BJ (cell line): Measurements from ENCODE around the gene MED13. TPM values are rescaled to one million over a fixed set of nuclear protein-coding genes. Genes with fewer than 3 reads are reported as not detected.

Experiments
- CTCF ChIA-PET: fragments of 350-600 bp; formaldehyde crosslinking; extraction: SDS; loops from one replicate; lab custom pipeline; 2021; ENCODE audit warnings: antibody characterized with exemption, inconsistent platforms; lab: Yijun Ruan, JAX
- POLR2A ChIA-PET: fragments of 300-600 bp; sonication (Branson Sonifier 250); formaldehyde crosslinking; extraction: SDS; loops from one replicate; lab custom pipeline; 2021; ENCODE audit warnings: antibody characterized with exemption; lab: Charles Lee
- DNase-seq: peaks from one replicate; pipeline ENCODE4 v3.0.0-alpha.2; 2011; ENCODE audit warnings: low read depth
- H3K27me3 ChIP-seq: 2 replicates; pipeline ENCODE4 v1.6.0; 2011; ENCODE audit warnings: low read length; ENCODE audit not compliant: control insufficient read depth, insufficient read depth
- H3K36me3 ChIP-seq: 2 replicates; pipeline ENCODE4 v1.5.1; 2011; ENCODE audit warnings: low read length; ENCODE audit not compliant: control insufficient read depth, insufficient read depth
- H3K4me3 ChIP-seq: 2 replicates; pipeline ENCODE4 v1.5.1; 2011; ENCODE audit warnings: low read depth, mild to moderate bottlenecking, control low read depth, low read length
- CTCF ChIP-seq: IDR thresholded peaks from 2 replicates; pipeline ENCODE4 v1.5.1; 2011; ENCODE audit warnings: low read depth, mild to moderate bottlenecking, control low read depth, inconsistent platforms, low read length, moderate library complexity; ENCODE audit not compliant: insufficient read depth
- polyA plus RNA-seq: library from polyadenylated mRNA; depleted of rRNA; stranded (reverse); fragments of >200 nt; gene quantifications from 2 replicates; pipeline ENCODE4 v1.2.3, GENCODE V29; 2011

The MED13 gene
- polyA plus RNA-seq, 1 experiment, result 18.4 TPM

GRCh38 chr17:61908292-61909037 is 156.6 kb downstream of the MED13 start:
- peaks cover 2% of the 10 kb centered on the region for H3K36me3 ChIP-seq
- CTCF ChIA-PET, result interaction anchor here (1.2 kb wide), 1 partner anchor 201 kb away, joined by 4 read pairs; no protein-coding TSS in a partner anchor
- DNase-seq, result no peak
- H3K4me3 ChIP-seq, result no peak overlapping the region
- POLR2A ChIA-PET, result no interaction called here
- no peak for TF ChIP-seq CTCF
- no peaks in the 10 kb centered on the region for H3K27me3 ChIP-seq

DNA sequence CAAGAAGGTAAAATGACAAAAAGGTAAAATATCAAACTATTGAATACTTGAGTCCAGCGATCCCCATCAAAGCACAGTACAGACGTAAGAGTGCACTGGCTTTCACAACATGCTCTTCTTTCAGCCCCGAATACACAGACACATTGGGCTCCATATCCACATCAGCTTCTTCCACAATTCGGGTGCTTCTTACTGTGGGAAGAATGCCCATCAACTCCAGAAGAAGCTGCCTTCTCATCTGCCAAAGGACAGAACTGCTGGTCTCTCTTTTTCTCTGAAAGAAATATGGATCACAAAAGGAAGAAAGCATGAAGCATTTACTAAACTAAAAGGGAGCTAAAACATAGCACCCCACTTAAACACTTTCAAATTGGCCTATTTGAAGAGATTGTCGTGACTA is 157.7 kb downstream of the MED13 start:
- CTCF ChIA-PET, result no interaction called here
- DNase-seq, result no peak
- Histone ChIP-seq H3K4me3 (no peak overlapping the region), H3K27me3 (no peaks in the 10 kb centered on the region), H3K36me3 (peaks cover 2% of the 10 kb centered on the region)
- no peak for TF ChIP-seq CTCF
- POLR2A ChIA-PET, result no interaction called here

DNA sequence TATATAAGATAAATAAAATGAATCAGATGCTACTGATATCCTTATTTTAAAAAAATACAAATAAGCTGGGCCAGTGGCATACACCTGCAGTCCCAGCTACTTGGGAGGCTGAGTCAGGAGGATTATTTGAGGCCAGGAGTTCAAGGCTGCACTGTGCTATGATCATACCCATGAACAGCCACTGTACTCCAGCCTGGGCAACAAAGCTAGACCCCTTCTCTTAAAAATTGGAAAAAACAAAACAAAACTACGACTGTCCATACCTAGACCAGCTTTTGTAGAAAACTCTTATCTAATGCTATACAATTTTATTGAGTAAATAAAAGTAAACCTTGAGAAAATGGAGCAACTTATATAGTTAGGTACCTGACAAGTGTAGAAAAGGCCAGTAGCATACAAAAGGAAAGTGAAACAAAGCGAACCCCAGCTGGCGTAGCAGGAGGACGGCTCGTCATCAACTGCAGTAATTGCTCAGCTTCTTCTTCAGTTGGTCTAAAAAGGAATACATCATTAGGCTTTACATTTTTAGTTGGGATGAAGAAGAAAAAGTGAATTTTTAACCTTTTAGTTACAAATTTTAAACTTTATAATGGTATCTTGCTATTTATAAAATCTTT is 160.9 kb downstream of the MED13 start:
- ChIA-PET CTCF (interaction anchor here (0.8 kb wide), 1 partner anchor 16 kb away, joined by 3 read pairs; no protein-coding TSS in a partner anchor), POLR2A (no interaction called here)

GRCh38 chr17:61903251-61903650 is 161.8 kb downstream of the MED13 start:
- TF ChIP-seq CTCF, result no peak
- Histone ChIP-seq H3K36me3 (no peaks in the 10 kb centered on the region), H3K4me3 (no peak overlapping the region), H3K27me3 (no peaks in the 10 kb centered on the region)
- DNase-seq, result no peak
- CTCF ChIA-PET, result no interaction called here
- POLR2A ChIA-PET, result no interaction called here

More for the DNA sequence above, 160.9 kb downstream of the MED13 start:
- Histone ChIP-seq H3K27me3 (no peaks in the 10 kb centered on the region), H3K4me3 (no peak overlapping the region), H3K36me3 (no peaks in the 10 kb centered on the region)
- TF ChIP-seq CTCF, result no peak
- no peak for DNase-seq

DNA sequence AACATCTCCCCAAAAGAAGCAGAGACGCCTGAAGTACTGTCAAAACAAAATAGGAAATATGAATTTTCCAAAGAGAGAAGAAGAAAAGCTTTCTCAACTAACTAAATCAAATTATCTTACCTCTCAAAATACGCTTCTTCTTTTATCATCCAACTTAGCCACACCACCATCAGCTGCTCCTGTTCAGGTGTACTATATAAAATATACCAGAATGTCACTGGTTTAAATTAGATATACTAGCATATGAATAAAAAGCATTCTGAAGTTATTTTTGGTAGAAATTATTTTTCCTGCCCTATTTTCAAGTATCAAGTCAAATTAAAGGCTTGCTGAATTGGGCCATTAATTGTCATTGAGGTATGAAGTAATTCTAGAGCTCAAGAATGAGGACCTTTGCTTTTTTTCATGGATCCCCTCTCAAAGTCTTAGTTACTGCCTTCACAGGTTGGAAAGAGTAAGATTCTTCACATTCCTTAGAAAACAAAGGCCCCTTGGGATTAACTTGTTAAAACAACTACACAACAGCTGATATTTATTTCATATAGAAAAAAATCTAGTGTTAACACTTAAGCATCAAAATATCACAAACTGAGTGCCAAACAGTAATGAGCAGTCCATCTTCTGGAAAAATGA is 167.4 kb downstream of the MED13 start:
- POLR2A ChIA-PET, result no interaction called here
- no peak for DNase-seq
- Histone ChIP-seq H3K4me3 (no peak overlapping the region), H3K36me3 (no peaks in the 10 kb centered on the region), H3K27me3 (no peaks in the 10 kb centered on the region)
- TF ChIP-seq CTCF, result no peak
- CTCF ChIA-PET, result interaction anchor here (0.8 kb wide), 3 partner anchors 9 to 22 kb away, joined by 3 read pairs; no protein-coding TSS in a partner anchor
